ENCODE data around the gene RFX8.

DNA sequence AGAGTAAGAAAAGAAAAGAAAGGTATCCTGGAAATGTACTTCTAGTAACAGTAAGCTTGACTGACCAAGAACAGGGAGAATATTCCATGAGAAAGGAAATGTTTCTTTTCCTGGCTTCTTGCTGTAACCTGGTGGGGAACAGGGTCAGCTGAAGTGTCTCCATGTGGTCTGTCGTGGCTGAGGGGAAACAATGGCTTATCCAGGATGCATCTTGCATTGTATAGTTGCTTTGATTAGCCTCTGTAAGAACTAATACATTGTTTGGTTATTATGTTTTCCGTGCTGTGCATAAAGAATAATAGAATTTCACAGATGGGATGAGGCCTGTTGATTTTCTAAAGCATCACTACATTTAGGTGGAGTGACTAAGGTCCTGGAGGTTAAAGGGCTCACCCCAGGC is 92.5 kb downstream of the RFX8 start:
- TF ChIP-seq, protein P1, sequence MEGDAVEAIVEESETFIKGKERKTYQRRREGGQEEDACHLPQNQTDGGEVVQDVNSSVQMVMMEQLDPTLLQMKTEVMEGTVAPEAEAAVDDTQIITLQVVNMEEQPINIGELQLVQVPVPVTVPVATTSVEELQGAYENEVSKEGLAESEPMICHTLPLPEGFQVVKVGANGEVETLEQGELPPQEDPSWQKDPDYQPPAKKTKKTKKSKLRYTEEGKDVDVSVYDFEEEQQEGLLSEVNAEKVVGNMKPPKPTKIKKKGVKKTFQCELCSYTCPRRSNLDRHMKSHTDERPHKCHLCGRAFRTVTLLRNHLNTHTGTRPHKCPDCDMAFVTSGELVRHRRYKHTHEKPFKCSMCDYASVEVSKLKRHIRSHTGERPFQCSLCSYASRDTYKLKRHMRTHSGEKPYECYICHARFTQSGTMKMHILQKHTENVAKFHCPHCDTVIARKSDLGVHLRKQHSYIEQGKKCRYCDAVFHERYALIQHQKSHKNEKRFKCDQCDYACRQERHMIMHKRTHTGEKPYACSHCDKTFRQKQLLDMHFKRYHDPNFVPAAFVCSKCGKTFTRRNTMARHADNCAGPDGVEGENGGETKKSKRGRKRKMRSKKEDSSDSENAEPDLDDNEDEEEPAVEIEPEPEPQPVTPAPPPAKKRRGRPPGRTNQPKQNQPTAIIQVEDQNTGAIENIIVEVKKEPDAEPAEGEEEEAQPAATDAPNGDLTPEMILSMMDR (IDR thresholded peaks at IDR 0.05), result no peak
- TF ChIP-seq POLR2AphosphoS5 (IDR thresholded peaks at IDR 0.05) (no peak), EP300 (IDR thresholded peaks at IDR 0.05) (no peak)

All from sigmoid colon (tissue), 4 donors.